GM18870 (cell line): Measurements from ENCODE around the gene PXMP4.
"Not testable (repeated sequence)": the region's sequence is repeated elsewhere in the genome, so short reads cannot be mapped to it uniquely, and the experiment has no call there.

Source experiments
- ATAC-seq: cut with Tn5 transposase; IDR thresholded peaks from one replicate; pipeline ENCODE4 v1.9.1; 2021; ENCODE audit warnings: moderate library complexity; ENCODE audit not compliant: unreplicated experiment

The PXMP4 gene, protein sequence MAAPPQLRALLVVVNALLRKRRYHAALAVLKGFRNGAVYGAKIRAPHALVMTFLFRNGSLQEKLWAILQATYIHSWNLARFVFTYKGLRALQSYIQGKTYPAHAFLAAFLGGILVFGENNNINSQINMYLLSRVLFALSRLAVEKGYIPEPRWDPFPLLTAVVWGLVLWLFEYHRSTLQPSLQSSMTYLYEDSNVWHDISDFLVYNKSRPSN

GRCh38 chr20:33719989-33720709 lies at the start of gene PXMP4:
TSS of gene PXMP4 (minus strand) at chr20:33720310. CDS start at chr20:33720207, 103 bp downstream.
- ATAC-seq = peak; percentile 95

DNA sequence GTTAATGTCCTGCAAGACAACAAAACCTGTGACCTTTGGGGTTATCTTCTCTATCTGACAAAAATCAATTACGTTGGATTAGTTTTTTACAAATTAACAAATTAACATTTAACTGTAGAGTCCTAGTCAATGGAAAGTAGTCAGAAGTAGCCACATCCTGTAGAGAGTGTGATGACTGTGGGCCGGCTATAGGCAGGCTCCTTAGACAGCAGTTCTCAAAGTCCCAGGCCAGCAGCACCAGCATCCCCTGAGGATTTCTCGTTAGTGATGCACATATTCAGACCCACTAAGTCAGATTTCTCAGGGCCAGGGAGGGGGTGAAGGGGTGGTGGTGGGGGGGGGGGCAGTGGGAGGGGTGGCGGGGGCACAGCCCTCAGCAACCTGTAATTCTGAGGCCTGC lies 48.9 kb upstream of the PXMP4 start:
- ATAC-seq = no peak

- ATAC-seq = no peak
Measured at GRCh38 chr20:33767777-33768138, 47.6 kb upstream of the PXMP4 start.

DNA sequence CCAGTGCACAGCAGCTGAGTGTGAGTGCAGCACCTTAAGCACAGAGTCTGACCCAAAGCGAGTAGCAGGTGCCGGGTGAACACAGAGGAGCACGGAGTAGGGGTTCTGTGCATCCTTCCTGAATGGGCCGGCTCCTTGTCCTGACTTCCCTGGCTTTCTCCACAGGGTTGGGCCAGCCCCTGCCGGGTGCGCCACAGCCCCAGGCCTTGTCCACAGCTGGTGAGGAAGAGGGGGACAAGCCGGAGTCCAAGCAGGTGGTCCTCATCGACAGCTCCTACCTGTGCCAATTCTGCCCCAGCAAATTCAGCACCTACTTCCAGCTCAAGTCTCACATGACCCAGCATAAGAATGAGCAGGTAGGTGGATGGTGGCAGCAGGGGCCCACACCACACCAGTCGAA lies 46.6 kb upstream of the PXMP4 start:
- ATAC-seq = no peak

DNA sequence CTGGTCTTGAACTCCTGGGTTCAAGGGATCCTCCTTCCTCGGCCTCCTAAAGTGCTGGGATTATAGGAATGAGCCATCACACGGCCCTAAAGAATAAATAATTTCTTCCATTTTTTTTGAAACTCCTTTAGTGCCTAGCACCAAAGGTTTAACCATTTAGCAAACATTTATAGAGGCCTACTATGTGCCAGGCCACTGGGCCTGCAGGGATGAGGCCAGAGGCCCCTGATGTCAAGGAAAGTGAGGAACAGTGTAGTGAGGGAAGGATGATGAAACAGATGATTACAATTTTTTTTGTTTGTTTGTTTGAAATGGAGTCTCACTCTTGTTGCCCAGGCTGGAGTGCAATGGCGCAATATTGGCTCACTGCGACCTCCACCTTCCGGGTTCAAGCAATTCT lies 45.5 kb upstream of the PXMP4 start:
- ATAC-seq = no peak

DNA sequence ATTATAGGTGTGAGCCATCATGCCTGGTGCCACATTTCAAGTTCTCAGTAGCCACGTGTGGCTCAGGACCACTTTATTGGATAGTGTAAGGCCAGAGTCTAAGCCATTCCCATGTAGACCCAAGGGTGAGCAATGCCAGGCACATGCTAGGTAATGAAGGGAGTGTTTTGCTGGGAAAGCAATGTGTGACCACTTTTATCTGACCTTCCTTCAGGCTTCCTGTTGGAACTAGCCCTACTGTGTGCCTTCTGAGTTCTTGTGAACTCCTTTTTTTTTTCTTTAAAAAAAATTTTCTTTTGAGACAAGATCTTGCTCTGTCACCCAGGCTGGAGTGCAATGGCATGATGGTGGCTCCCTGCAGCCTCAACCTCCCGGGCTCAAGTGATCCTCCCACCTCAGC lies 45.0 kb upstream of the PXMP4 start:
- no peak for ATAC-seq

- ATAC-seq = no peak
Measured at GRCh38 chr20:33761698-33762250, 41.7 kb upstream of the PXMP4 start.

GRCh38 chr20:33757458-33757857 lies 37.3 kb upstream of the PXMP4 start:
- no peak for ATAC-seq

GRCh38 chr20:33757046-33757445 lies 36.9 kb upstream of the PXMP4 start:
- ATAC-seq = no peak

DNA sequence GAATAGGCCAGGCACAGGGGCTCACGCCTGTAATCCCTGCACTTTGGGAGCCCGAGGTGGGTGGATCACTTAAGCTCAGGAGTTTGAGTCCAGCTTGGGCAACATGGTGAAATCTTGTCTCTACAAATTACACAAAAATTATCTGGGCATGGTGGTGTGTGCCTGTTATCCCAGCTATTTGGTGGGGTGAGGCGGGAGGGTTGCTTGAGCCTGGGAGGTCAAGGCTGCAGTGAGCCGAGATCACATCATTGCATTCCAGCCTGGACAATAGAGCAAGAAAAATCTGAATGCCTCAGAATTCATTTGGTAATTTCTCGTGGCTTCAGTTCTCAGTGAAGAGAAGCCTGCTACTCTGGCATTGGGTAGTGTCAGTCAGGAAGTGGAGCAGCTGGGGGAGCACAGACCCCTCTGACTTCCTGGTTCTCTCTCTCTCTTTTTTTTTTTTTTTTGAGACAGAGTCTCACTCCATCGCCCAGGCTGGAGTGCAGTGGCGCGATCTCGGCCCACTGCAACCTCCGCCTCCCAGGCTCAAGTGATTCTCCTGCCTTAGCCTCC lies 35.9 kb upstream of the PXMP4 start:
- ATAC-seq = not testable (repeated sequence)

- no peak for ATAC-seq
Measured at GRCh38 chr20:33753763-33754162, 33.7 kb upstream of the PXMP4 start.

- no peak for ATAC-seq
Measured at GRCh38 chr20:33753143-33753542, 33.0 kb upstream of the PXMP4 start.

DNA sequence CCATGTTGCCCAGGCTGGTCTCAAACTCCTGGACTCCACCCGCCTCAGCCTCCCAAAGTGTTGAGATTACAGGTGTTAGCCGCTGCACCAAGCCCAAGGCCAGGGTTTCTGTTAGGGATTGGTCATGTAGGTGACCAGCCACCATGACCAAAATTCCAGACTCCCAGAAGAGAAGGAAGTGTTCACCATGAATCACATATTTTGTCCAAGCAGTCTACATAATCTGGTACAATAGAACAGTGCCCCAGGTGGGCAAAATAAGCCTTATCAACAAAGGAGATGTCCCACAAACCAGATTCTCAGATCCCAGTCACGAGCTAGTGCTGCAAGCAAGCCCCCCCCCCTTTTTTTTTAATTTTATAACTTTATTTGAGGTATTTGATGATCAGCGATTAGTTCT lies 31.7 kb upstream of the PXMP4 start:
- no peak for ATAC-seq

DNA sequence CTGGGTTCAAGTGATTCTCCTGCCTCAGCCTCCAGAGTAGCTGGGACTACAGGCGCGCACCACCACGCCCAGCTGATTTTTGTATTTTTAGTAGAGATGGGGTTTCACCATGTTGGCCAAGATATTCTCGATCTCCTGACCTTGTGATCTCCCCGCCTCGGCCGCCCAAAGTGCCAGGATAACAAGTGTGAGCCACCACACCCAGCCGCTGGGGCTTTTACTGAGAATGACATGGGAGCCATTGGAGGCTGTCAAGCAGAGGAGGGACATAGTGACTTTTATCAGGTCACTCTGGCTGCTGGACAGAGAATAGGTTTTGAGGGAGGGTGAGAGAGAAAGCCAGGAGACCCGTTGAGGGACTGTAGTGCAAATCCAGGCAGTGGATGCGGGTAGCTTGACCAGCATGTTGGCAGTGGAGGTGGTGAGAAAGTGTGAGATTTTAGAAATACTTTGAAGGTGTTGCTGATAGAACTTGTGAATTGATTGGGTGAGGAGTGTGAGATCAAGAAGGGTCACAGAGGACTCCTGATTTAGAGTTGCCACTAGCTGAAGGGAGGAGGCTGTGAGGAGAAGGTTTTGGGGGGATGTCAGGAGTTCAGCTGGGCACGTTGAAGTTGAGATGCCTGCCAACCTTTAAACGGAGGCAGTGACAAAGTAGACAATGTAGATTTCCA lies 26.4 kb upstream of the PXMP4 start:
- no peak for ATAC-seq

DNA sequence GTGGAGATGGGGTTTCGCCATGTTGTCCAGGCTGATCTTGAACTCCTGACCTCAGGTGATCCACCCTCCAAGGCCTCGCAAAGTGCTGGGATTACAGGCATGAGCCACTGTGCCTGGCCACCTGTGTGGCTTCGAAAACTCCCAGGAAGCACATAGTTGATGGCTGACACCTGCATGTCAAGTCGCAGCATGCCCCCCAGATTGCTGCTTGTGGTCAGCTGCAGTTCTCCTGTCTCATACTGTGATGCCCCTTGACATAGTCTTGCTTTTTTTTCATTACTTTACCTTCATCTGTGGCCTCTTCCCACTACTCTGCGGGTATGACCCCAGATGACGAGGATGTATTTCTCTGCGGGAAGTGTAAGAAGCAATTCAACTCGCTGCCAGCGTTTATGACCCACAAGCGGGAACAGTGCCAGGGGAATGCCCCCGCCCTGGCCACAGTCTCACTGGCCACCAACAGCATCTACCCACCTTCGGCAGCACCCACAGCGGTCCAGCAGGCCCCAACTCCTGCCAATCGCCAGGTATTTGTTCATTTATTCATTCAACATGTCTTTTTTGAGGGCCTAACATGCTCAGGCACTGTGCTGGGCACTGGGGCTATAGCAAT lies 24.8 kb upstream of the PXMP4 start:
- ATAC-seq = no peak

- ATAC-seq = no peak
Measured at GRCh38 chr20:33744181-33744580, 24.1 kb upstream of the PXMP4 start.

- no peak for ATAC-seq
Measured at GRCh38 chr20:33740189-33740588, 20.1 kb upstream of the PXMP4 start.

DNA sequence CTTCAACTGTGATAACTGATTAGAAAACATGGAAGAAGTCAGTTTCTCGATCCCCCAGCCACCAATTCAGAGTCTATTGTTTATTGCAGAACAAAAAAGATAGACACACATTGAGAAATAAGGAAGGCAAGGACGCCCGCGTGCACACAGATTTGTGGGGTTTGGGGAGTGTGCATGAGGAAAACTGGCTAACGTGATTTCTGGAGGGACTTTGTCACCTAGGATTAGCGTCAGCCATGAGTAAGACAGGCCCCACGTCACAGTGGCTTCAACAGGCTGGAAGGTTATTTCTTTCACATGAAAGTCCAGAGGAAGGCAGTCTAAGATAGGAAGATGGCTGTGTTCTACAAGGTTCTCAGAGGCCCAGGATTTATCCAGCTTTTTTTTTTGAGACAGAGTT lies 19.4 kb upstream of the PXMP4 start:
- ATAC-seq = no peak

- no peak for ATAC-seq
Measured at GRCh38 chr20:33736962-33737361, 16.9 kb upstream of the PXMP4 start.

GRCh38 chr20:33733654-33734576 lies 13.8 kb upstream of the PXMP4 start:
- ATAC-seq = no peak
